ENCODE results near the gene MPZL2. TPM values are rescaled to one million over a fixed set of nuclear protein-coding genes. Genes with fewer than 3 reads are reported as not detected.

Gene MPZL2
- total RNA-seq, 1 donor from 2014 or later, result 32.8 TPM

GRCh38 chr11:118290923-118291322 is 26.8 kb upstream of the MPZL2 start:
- Mint-ChIP-seq H3K27me3 (ENCODE audit: low read depth) (peaks cover 51% of the 10 kb centered on the region), H3K4me1 (peaks cover 2% of the 10 kb centered on the region), H3K27ac (no peak overlapping the region), H3K36me3 (no peaks in the 10 kb centered on the region), H3K4me3 (no peak overlapping the region), H3K9me3 (peaks cover 5% of the 10 kb centered on the region)
- no peak for TF ChIP-seq CTCF (IDR thresholded peaks at IDR 0.05; ENCODE audit: unreplicated experiment)
- DNase-seq (ENCODE audit: low spot score in 2 of 2, unreplicated experiment in 2 of 2), result no peak

- H3K4me1 Mint-ChIP-seq, result peaks cover 2% of the 10 kb centered on the region
- peaks cover 40% of the 10 kb centered on the region for H3K27me3 Mint-ChIP-seq (ENCODE audit: low read depth)
- no peak for DNase-seq (ENCODE audit: low spot score in 2 of 2, unreplicated experiment in 2 of 2)
- H3K27ac Mint-ChIP-seq, result no peak overlapping the region
- H3K4me3 Mint-ChIP-seq, result no peak overlapping the region
- no peaks in the 10 kb centered on the region for H3K36me3 Mint-ChIP-seq
- H3K9me3 Mint-ChIP-seq, result peaks cover 8% of the 10 kb centered on the region
- TF ChIP-seq CTCF (IDR thresholded peaks at IDR 0.05; ENCODE audit: unreplicated experiment), result no peak
Observed at GRCh38 chr11:118289401-118289800, 25.3 kb upstream of the MPZL2 start.

GRCh38 chr11:118287006-118287405 is 22.9 kb upstream of the MPZL2 start:
- TF ChIP-seq CTCF (IDR thresholded peaks at IDR 0.05; ENCODE audit: unreplicated experiment), result no peak
- peaks cover 32% of the 10 kb centered on the region for H3K27me3 Mint-ChIP-seq (ENCODE audit: low read depth)
- no peak overlapping the region for H3K27ac Mint-ChIP-seq
- no peak for DNase-seq (ENCODE audit: low spot score in 2 of 2, unreplicated experiment in 2 of 2)
- H3K36me3 Mint-ChIP-seq, result no peaks in the 10 kb centered on the region
- H3K9me3 Mint-ChIP-seq, result peaks cover 8% of the 10 kb centered on the region
- H3K4me3 Mint-ChIP-seq, result no peak overlapping the region
- H3K4me1 Mint-ChIP-seq, result peaks cover 2% of the 10 kb centered on the region

GRCh38 chr11:118286545-118286944 is 22.4 kb upstream of the MPZL2 start:
- TF ChIP-seq CTCF (IDR thresholded peaks at IDR 0.05; ENCODE audit: unreplicated experiment), result no peak

GRCh38 chr11:118283756-118284350 is 19.8 kb upstream of the MPZL2 start:
- TF ChIP-seq CTCF (IDR thresholded peaks at IDR 0.05; ENCODE audit: unreplicated experiment), result no peak
- no peaks in the 10 kb centered on the region for H3K4me1 Mint-ChIP-seq

More at GRCh38 chr11:118286545-118286944, 22.4 kb upstream of the MPZL2 start:
- Mint-ChIP-seq H3K27ac (no peak overlapping the region), H3K4me3 (no peak overlapping the region), H3K9me3 (peaks cover 8% of the 10 kb centered on the region), H3K36me3 (no peaks in the 10 kb centered on the region), H3K4me1 (peaks cover 2% of the 10 kb centered on the region), H3K27me3 (ENCODE audit: low read depth) (peaks cover 29% of the 10 kb centered on the region)
- DNase-seq (ENCODE audit: low spot score in 2 of 2, unreplicated experiment in 2 of 2), result no peak

More at GRCh38 chr11:118283756-118284350, 19.8 kb upstream of the MPZL2 start:
- DNase-seq (ENCODE audit: low spot score in 2 of 2, unreplicated experiment in 2 of 2), result no peak
- Mint-ChIP-seq H3K9me3 (peaks cover 4% of the 10 kb centered on the region), H3K36me3 (no peaks in the 10 kb centered on the region), H3K27ac (no peak overlapping the region), H3K4me3 (no peak overlapping the region), H3K27me3 (ENCODE audit: low read depth) (peaks cover 19% of the 10 kb centered on the region)
